Right hindlimb (tissue), 1 donor: ENCODE measurements around the gene SLC24A2.

ENCODE experiments used
- DNase-seq: peaks from one replicate; pipeline ENCODE4 v3.0.0-alpha.2; 2018

SLC24A2 gene

GRCh38 chr9:19754921-19755320 is 33.9 kb downstream of the SLC24A2 start:
- DNase-seq = no peak

GRCh38 chr9:19748278-19749126 is 40.3 kb downstream of the SLC24A2 start:
- no peak for DNase-seq

- no peak for DNase-seq
Measured at GRCh38 chr9:19746223-19746622, 42.6 kb downstream of the SLC24A2 start.

- DNase-seq = no peak
Measured at GRCh38 chr9:19741178-19741577, 47.7 kb downstream of the SLC24A2 start.
